ENCODE measurements around the gene BTBD7. TPM values are rescaled to one million over a fixed set of nuclear protein-coding genes. Genes with fewer than 3 reads are reported as not detected.

Gene BTBD7
- total RNA-seq, 1 experiment from 2014 or later: 24.7 TPM

- peaks cover 20% of the 10 kb centered on the region for H3K4me1 ChIP-seq (ENCODE audit: control insufficient read depth, insufficient read depth, low read length)
- intact Hi-C loops (cut with micrococcal nuclease; ENCODE audit: unreplicated experiment): no loop called here
- no TSS peak for BruUV-seq (replicated peaks)
- no peaks in the 10 kb centered on the region for H3K9me3 ChIP-seq (ENCODE audit: control insufficient read depth, insufficient read depth, low read depth, low read length)
- no peak for TF ChIP-seq REST (IDR thresholded peaks at IDR 0.05; ENCODE audit: insufficient read depth in 1 of 2, low read depth in 2 of 2, low read length in 1 of 2)
- no peak for TF ChIP-seq TCF7L2 (IDR thresholded peaks at IDR 0.05; ENCODE audit: low read depth, low read length)
- TF ChIP-seq CTCF (IDR thresholded peaks at IDR 0.05): no peak
- no peak for TF ChIP-seq SIN3A (IDR thresholded peaks at IDR 0.05; ENCODE audit: borderline replicate concordance, insufficient read depth, low read depth, low read length)
- no peak for TF ChIP-seq POLR2AphosphoS5 (IDR thresholded peaks at IDR 0.05; ENCODE audit: low read depth, low read length)
- DNase-seq (ENCODE audit: low read depth, low spot score) (no peak), ATAC-seq (no peak)
- H3K4me3 ChIP-seq (ENCODE audit: low read depth in 2 of 2, low read length in 2 of 2): peak overlapping the region in 1 of 2 experiments; percentile 75; a peak in 1 of 4 replicates
- POLR2A ChIA-PET: no interaction called here
- H3K36me3 ChIP-seq (ENCODE audit: control insufficient read depth, insufficient read depth, low read length): no peaks in the 10 kb centered on the region; the same call in 1 of the 2 replicates
- in situ Hi-C loops (cut with HindIII; ENCODE audit: low pct_unique_long_range_greater_than_20kb, low sequenced_read_pairs): no loop called here
- no peaks in the 10 kb centered on the region for H3K27me3 ChIP-seq (ENCODE audit: control insufficient read depth, insufficient read depth, low read length)
- CTCF ChIA-PET: no interaction called here
- H3K27ac ChIP-seq (ENCODE audit: low read length): 0 out of 2 replicates have a peak overlapping the region, but pooled peaks have one; percentile 7
These were observed 2.2 kb downstream of the BTBD7 start for GRCh38 chr14:93330609-93331000.

GRCh38 chr14:93329965-93330608, 2.7 kb downstream of the BTBD7 start:
- TSS peak; percentile 49 for BruUV-seq (replicated peaks)
- in situ Hi-C loops (cut with HindIII; ENCODE audit: low pct_unique_long_range_greater_than_20kb, low sequenced_read_pairs): no loop called here
- no peaks in the 10 kb centered on the region for H3K9me3 ChIP-seq (ENCODE audit: control insufficient read depth, insufficient read depth, low read depth, low read length)
- H3K36me3 ChIP-seq (ENCODE audit: control insufficient read depth, insufficient read depth, low read length): no peaks in the 10 kb centered on the region; the same call in 1 of the 2 replicates
- H3K27ac ChIP-seq (ENCODE audit: low read length): no peak overlapping the region
- intact Hi-C loops (cut with micrococcal nuclease; ENCODE audit: unreplicated experiment): no loop called here
- peaks cover 20% of the 10 kb centered on the region for H3K4me1 ChIP-seq (ENCODE audit: control insufficient read depth, insufficient read depth, low read length)
- POLR2A ChIA-PET: no interaction called here
- no peak overlapping the region; a peak in 1 of 4 replicates for H3K4me3 ChIP-seq (ENCODE audit: low read depth in 2 of 2, low read length in 2 of 2)
- ATAC-seq (no peak), DNase-seq (ENCODE audit: low read depth, low spot score) (no peak)
- CTCF ChIA-PET: no interaction called here
- no peak for TF ChIP-seq SIN3A (IDR thresholded peaks at IDR 0.05; ENCODE audit: borderline replicate concordance, insufficient read depth, low read depth, low read length)
- no peak for TF ChIP-seq POLR2AphosphoS5 (IDR thresholded peaks at IDR 0.05; ENCODE audit: low read depth, low read length)
- no peak for TF ChIP-seq CTCF (IDR thresholded peaks at IDR 0.05)
- H3K27me3 ChIP-seq (ENCODE audit: control insufficient read depth, insufficient read depth, low read length): no peaks in the 10 kb centered on the region

Measured in Panc1 (cell line).